GM03348 (cell line): ENCODE data around the gene RAG2.

Experiments used
- DNase-seq: peaks from one replicate; pipeline ENCODE4 v3.0.0; 2012; ENCODE audit warnings: low spot score

Gene RAG2

GRCh38 chr11:36550385-36551115 is 47.5 kb downstream of the RAG2 start:
- DNase-seq, result no peak
